ENCODE data around the gene RNF224. TPM values are rescaled to one million over a fixed set of nuclear protein-coding genes. Genes with fewer than 3 reads are reported as not detected.
A peak's percentile ranks its signal among the peaks of the same experiment; 100 is the strongest.

The RNF224 gene
- total and polyA plus RNA-seq, 2 of the 13 experiments (the other 11 are each of a cell fraction or from before 2014, with no cell fraction given): 0.09 TPM; not detected in 1

DNA sequence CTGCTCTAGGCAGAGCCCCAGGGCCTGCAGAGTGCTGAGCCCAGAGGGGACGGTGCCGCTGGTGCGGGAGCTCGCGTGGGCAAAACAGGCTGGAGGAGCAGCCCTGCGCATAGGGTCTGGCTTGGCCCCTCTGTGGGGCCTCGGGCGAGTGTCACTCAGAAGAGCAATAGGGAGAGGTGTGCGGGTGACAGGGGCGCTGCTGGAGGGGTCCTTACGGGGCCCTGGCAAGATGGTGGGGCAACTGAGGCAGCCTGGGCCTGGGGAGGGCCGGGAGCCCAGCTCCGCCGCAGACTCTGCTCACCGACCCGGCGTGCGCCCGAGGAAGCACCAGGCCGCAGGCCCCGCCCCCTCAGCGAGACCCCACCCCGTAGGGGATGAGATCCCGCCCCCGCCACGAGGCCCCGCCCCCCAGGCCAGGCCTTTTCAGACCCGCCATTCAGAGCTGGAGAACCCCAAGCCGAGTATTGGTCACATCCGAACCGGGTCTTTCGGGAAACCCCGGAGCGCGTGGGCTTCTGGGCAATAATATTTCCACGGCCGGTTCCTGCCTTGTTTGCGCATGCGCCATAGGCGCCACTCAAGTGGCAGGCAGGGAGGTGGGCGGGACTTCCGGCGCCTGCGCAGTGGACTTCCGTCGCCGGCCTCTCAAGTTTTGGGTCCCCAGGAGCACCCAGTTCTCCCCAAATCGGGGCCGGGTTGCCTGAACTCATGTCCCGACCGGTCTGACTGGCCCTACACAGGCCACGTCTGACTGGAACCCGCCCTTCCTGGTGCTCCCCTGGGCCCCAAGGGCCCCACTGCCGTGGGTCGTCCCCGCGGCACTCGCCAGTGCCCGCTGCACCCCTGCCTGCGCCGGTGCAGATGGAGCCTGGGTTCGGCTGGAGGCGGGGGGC lies 4.0 kb upstream of the RNF224 start (continued):
- TF ChIP-seq TRIM24 (CRISPR knock-in tag; IDR thresholded peaks at IDR 0.05): no peak
- TF ChIP-seq, protein P1, sequence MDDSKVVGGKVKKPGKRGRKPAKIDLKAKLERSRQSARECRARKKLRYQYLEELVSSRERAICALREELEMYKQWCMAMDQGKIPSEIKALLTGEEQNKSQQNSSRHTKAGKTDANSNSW (CRISPR knock-in tag; IDR thresholded peaks at IDR 0.05; ENCODE audit: borderline replicate concordance): no peak; the same call in 1 of the 2 replicates
- no peak for TF ChIP-seq ONECUT2 (CRISPR knock-in tag; IDR thresholded peaks at IDR 0.05)
- TF ChIP-seq ZNF337 (CRISPR knock-in tag; IDR thresholded peaks at IDR 0.05; ENCODE audit: borderline replicate concordance, low read depth): no peak
- TF ChIP-seq, protein P2, sequence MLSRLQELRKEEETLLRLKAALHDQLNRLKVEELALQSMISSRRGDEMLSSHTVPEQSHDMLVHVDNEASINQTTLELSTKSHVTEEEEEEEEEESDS (CRISPR knock-in tag; IDR thresholded peaks at IDR 0.05; ENCODE audit: borderline replicate concordance): no peak
- peak; percentile 69 for TF ChIP-seq POLR2AphosphoS5 (IDR thresholded peaks at IDR 0.05; ENCODE audit: low read depth, low read length)
- TF ChIP-seq SETDB1 (CRISPR knock-in tag; IDR thresholded peaks at IDR 0.05; ENCODE audit: borderline replicate concordance): no peak
- TF ChIP-seq, protein P3, sequence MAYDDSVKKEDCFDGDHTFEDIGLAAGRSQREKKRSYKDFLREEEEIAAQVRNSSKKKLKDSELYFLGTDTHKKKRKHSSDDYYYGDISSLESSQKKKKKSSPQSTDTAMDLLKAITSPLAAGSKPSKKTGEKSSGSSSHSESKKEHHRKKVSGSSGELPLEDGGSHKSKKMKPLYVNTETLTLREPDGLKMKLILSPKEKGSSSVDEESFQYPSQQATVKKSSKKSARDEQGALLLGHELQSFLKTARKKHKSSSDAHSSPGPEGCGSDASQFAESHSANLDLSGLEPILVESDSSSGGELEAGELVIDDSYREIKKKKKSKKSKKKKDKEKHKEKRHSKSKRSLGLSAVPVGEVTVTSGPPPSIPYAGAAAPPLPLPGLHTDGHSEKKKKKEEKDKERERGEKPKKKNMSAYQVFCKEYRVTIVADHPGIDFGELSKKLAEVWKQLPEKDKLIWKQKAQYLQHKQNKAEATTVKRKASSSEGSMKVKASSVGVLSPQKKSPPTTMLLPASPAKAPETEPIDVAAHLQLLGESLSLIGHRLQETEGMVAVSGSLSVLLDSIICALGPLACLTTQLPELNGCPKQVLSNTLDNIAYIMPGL (CRISPR knock-in tag; IDR thresholded peaks at IDR 0.05; ENCODE audit: borderline replicate concordance in 1 of 2, low read depth in 1 of 2): no peak; a peak in 1 of 4 replicates
- no peak for TF ChIP-seq SMARCE1 (IDR thresholded peaks at IDR 0.05; ENCODE audit: borderline replicate concordance)
- TF ChIP-seq ZNF670 (CRISPR knock-in tag; IDR thresholded peaks at IDR 0.05; ENCODE audit: borderline replicate concordance): no peak
- TF ChIP-seq, protein P4, sequence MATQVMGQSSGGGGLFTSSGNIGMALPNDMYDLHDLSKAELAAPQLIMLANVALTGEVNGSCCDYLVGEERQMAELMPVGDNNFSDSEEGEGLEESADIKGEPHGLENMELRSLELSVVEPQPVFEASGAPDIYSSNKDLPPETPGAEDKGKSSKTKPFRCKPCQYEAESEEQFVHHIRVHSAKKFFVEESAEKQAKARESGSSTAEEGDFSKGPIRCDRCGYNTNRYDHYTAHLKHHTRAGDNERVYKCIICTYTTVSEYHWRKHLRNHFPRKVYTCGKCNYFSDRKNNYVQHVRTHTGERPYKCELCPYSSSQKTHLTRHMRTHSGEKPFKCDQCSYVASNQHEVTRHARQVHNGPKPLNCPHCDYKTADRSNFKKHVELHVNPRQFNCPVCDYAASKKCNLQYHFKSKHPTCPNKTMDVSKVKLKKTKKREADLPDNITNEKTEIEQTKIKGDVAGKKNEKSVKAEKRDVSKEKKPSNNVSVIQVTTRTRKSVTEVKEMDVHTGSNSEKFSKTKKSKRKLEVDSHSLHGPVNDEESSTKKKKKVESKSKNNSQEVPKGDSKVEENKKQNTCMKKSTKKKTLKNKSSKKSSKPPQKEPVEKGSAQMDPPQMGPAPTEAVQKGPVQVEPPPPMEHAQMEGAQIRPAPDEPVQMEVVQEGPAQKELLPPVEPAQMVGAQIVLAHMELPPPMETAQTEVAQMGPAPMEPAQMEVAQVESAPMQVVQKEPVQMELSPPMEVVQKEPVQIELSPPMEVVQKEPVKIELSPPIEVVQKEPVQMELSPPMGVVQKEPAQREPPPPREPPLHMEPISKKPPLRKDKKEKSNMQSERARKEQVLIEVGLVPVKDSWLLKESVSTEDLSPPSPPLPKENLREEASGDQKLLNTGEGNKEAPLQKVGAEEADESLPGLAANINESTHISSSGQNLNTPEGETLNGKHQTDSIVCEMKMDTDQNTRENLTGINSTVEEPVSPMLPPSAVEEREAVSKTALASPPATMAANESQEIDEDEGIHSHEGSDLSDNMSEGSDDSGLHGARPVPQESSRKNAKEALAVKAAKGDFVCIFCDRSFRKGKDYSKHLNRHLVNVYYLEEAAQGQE (IDR thresholded peaks at IDR 0.05; ENCODE audit: borderline replicate concordance in 1 of 2, low read depth in 1 of 2, low read length in 2 of 2): no peak
- TF ChIP-seq, protein P5, sequence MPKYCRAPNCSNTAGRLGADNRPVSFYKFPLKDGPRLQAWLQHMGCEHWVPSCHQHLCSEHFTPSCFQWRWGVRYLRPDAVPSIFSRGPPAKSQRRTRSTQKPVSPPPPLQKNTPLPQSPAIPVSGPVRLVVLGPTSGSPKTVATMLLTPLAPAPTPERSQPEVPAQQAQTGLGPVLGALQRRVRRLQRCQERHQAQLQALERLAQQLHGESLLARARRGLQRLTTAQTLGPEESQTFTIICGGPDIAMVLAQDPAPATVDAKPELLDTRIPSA (CRISPR knock-in tag; IDR thresholded peaks at IDR 0.05; ENCODE audit: borderline replicate concordance): 0 out of 2 replicates have a peak, but pooled peaks have one; percentile 50
- TF ChIP-seq ZNF264 (CRISPR knock-in tag; IDR thresholded peaks at IDR 0.05): no peak
- no peak for TF ChIP-seq ATAD3A (CRISPR knock-in tag; IDR thresholded peaks at IDR 0.05)
- TF ChIP-seq RARG (CRISPR knock-in tag; IDR thresholded peaks at IDR 0.05; ENCODE audit: low read depth): no peak
- no peak for TF ChIP-seq TCF7 (IDR thresholded peaks at IDR 0.05; ENCODE audit: low read depth)
- 0 out of 2 replicates have a peak, but pooled peaks have one; percentile 9 for TF ChIP-seq ZNF607 (CRISPR knock-in tag; IDR thresholded peaks at IDR 0.05; ENCODE audit: borderline replicate concordance)
- TF ChIP-seq, protein P6, sequence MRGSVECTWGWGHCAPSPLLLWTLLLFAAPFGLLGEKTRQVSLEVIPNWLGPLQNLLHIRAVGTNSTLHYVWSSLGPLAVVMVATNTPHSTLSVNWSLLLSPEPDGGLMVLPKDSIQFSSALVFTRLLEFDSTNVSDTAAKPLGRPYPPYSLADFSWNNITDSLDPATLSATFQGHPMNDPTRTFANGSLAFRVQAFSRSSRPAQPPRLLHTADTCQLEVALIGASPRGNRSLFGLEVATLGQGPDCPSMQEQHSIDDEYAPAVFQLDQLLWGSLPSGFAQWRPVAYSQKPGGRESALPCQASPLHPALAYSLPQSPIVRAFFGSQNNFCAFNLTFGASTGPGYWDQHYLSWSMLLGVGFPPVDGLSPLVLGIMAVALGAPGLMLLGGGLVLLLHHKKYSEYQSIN (CRISPR knock-in tag; IDR thresholded peaks at IDR 0.05; ENCODE audit: borderline replicate concordance): no peak
- no peak for TF ChIP-seq ZKSCAN5 (CRISPR knock-in tag; IDR thresholded peaks at IDR 0.05)
- TF ChIP-seq ZNF749 (CRISPR knock-in tag; IDR thresholded peaks at IDR 0.05; ENCODE audit: borderline replicate concordance): no peak
